ENCODE results near the gene AMPD3. TPM values are rescaled to one million over a fixed set of nuclear protein-coding genes. Genes with fewer than 3 reads are reported as not detected.

The AMPD3 gene
- total RNA-seq, 1 experiment from 2014 or later: 12.5 TPM

DNA sequence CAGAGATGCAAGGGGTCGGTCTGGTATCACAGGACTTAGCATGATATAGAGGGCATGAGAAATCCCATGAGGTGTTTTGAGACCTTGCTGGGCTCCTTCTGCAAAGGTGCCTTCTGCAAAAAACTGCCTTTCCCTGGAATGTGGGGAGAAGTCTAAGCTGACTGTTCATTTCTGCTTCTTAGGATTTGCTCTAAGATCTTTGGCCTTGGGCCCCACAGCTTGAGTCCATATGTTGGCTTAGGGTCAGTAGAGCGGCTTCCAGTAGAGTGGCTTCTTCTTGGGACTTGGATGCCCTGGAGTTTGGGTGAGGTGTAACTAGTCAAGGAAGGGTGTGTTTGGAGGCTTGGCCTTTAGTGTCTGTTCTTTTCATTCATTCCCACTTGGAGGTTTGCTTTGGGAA lies 37.0 kb downstream of the AMPD3 start:
- TF ChIP-seq, protein P1, sequence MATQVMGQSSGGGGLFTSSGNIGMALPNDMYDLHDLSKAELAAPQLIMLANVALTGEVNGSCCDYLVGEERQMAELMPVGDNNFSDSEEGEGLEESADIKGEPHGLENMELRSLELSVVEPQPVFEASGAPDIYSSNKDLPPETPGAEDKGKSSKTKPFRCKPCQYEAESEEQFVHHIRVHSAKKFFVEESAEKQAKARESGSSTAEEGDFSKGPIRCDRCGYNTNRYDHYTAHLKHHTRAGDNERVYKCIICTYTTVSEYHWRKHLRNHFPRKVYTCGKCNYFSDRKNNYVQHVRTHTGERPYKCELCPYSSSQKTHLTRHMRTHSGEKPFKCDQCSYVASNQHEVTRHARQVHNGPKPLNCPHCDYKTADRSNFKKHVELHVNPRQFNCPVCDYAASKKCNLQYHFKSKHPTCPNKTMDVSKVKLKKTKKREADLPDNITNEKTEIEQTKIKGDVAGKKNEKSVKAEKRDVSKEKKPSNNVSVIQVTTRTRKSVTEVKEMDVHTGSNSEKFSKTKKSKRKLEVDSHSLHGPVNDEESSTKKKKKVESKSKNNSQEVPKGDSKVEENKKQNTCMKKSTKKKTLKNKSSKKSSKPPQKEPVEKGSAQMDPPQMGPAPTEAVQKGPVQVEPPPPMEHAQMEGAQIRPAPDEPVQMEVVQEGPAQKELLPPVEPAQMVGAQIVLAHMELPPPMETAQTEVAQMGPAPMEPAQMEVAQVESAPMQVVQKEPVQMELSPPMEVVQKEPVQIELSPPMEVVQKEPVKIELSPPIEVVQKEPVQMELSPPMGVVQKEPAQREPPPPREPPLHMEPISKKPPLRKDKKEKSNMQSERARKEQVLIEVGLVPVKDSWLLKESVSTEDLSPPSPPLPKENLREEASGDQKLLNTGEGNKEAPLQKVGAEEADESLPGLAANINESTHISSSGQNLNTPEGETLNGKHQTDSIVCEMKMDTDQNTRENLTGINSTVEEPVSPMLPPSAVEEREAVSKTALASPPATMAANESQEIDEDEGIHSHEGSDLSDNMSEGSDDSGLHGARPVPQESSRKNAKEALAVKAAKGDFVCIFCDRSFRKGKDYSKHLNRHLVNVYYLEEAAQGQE (IDR thresholded peaks at IDR 0.05; ENCODE audit: insufficient read depth in 1 of 2, low read depth in 2 of 2, low read length in 1 of 2): no peak
- TF ChIP-seq, protein P2, sequence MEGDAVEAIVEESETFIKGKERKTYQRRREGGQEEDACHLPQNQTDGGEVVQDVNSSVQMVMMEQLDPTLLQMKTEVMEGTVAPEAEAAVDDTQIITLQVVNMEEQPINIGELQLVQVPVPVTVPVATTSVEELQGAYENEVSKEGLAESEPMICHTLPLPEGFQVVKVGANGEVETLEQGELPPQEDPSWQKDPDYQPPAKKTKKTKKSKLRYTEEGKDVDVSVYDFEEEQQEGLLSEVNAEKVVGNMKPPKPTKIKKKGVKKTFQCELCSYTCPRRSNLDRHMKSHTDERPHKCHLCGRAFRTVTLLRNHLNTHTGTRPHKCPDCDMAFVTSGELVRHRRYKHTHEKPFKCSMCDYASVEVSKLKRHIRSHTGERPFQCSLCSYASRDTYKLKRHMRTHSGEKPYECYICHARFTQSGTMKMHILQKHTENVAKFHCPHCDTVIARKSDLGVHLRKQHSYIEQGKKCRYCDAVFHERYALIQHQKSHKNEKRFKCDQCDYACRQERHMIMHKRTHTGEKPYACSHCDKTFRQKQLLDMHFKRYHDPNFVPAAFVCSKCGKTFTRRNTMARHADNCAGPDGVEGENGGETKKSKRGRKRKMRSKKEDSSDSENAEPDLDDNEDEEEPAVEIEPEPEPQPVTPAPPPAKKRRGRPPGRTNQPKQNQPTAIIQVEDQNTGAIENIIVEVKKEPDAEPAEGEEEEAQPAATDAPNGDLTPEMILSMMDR (IDR thresholded peaks at IDR 0.05): no peak
- TF ChIP-seq TCF7L2 (IDR thresholded peaks at IDR 0.05; ENCODE audit: low read depth, low read length) (no peak), SIN3A (IDR thresholded peaks at IDR 0.05; ENCODE audit: borderline replicate concordance, insufficient read depth, low read depth, low read length) (no peak), POLR2AphosphoS5 (IDR thresholded peaks at IDR 0.05; ENCODE audit: low read depth, low read length) (no peak)
- DNase-seq (ENCODE audit: low read depth, low spot score) (no peak), ATAC-seq (no peak)
- no TSS peak for BruUV-seq (replicated peaks)
- H3K36me3 ChIP-seq (ENCODE audit: control insufficient read depth, insufficient read depth, low read length): no peaks in the 10 kb centered on the region
- intact Hi-C loops (cut with micrococcal nuclease; ENCODE audit: unreplicated experiment) (no loop called here), in situ Hi-C loops (cut with HindIII; ENCODE audit: low pct_unique_long_range_greater_than_20kb, low sequenced_read_pairs) (no loop called here)
- H3K27me3 ChIP-seq (ENCODE audit: control insufficient read depth, insufficient read depth, low read length): no peaks in the 10 kb centered on the region
- H3K4me3 ChIP-seq (ENCODE audit: low read depth in 2 of 2, low read length in 2 of 2): no peak overlapping the region
- ChIA-PET POLR2A (no interaction called here), CTCF (no interaction called here)
- no peaks in the 10 kb centered on the region for H3K9me3 ChIP-seq (ENCODE audit: control insufficient read depth, insufficient read depth, low read depth, low read length)
- peaks cover 6% of the 10 kb centered on the region; the same call in 1 of the 2 replicates for H3K4me1 ChIP-seq (ENCODE audit: control insufficient read depth, insufficient read depth, low read length)
- H3K27ac ChIP-seq (ENCODE audit: low read length): no peak overlapping the region

DNA sequence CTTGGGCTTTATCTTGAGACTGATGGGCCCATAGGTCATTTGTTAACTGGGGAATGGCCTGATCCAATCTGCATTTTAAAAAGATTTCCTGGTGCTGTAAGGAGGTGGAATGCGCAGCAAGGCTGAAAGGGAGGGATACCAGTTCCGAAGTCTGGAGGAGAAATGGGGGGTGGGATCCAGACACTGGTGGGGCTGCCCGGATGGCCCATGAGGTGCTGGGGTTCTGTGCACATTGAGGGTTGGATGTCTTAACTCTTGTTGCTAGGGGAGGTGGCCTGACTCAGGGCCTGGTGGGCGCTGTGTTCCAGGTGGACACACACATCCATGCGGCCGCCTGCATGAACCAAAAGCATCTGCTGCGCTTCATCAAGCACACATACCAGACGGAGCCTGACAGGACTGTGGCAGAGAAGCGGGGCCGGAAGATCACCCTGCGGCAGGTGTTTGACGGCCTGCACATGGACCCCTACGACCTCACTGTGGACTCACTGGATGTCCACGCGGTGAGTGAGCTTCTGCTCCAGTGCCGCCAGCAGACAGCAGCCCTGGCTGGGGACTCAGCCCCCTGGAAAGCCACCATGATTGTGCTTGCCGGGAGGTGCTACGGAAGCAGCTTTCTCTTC lies 38.1 kb downstream of the AMPD3 start:
- H3K9me3 ChIP-seq (ENCODE audit: control insufficient read depth, insufficient read depth, low read depth, low read length): no peaks in the 10 kb centered on the region
- ATAC-seq: no peak
- no peaks in the 10 kb centered on the region for H3K27me3 ChIP-seq (ENCODE audit: control insufficient read depth, insufficient read depth, low read length)
- ChIA-PET POLR2A (no interaction called here), CTCF (no interaction called here)
- intact Hi-C loops (cut with micrococcal nuclease; ENCODE audit: unreplicated experiment): no loop called here
- TF ChIP-seq, protein P1 (IDR thresholded peaks at IDR 0.05; ENCODE audit: insufficient read depth in 1 of 2, low read depth in 2 of 2, low read length in 1 of 2): no peak
- TF ChIP-seq POLR2AphosphoS5 (IDR thresholded peaks at IDR 0.05; ENCODE audit: low read depth, low read length) (no peak), SIN3A (IDR thresholded peaks at IDR 0.05; ENCODE audit: borderline replicate concordance, insufficient read depth, low read depth, low read length) (no peak), TCF7L2 (IDR thresholded peaks at IDR 0.05; ENCODE audit: low read depth, low read length) (no peak)
- TF ChIP-seq, protein P2 (IDR thresholded peaks at IDR 0.05): no peak
- H3K4me3 ChIP-seq (ENCODE audit: low read depth in 2 of 2, low read length in 2 of 2): no peak overlapping the region
- no peak overlapping the region for H3K27ac ChIP-seq (ENCODE audit: low read length)
- no peaks in the 10 kb centered on the region for H3K36me3 ChIP-seq (ENCODE audit: control insufficient read depth, insufficient read depth, low read length)
- no TSS peak for BruUV-seq (replicated peaks)
- DNase-seq (ENCODE audit: low read depth, low spot score): no peak
- in situ Hi-C loops (cut with HindIII; ENCODE audit: low pct_unique_long_range_greater_than_20kb, low sequenced_read_pairs): no loop called here
- peaks cover 6% of the 10 kb centered on the region; the same call in 1 of the 2 replicates for H3K4me1 ChIP-seq (ENCODE audit: control insufficient read depth, insufficient read depth, low read length)

Measured in Panc1 (cell line).